ENCODE measurements around the gene MFAP5.
"Not testable (repeated sequence)": the region's sequence is repeated elsewhere in the genome, so short reads cannot be mapped to it uniquely, and the experiment has no call there.

GRCh38 chr12:8613881-8614280 lies 48.7 kb downstream of the MFAP5 start:
- not testable (repeated sequence) for TF ChIP-seq POLR2AphosphoS5 (IDR thresholded peaks at IDR 0.05; ENCODE audit: low read depth, low read length); CTCF (IDR thresholded peaks at IDR 0.05); JUND (IDR thresholded peaks at IDR 0.05); MAX (IDR thresholded peaks at IDR 0.05; ENCODE audit: low read depth)
